Inflammatory macrophage treated with lipopolysaccharide for 1 hour (primary cell): ENCODE data around the gene CAMSAP1.

Source experiments
- DNase-seq, 2 donors: peaks; one replicate each; pipeline ENCODE4 v3.0.0-alpha.2; 2020 to 2022

CAMSAP1 gene

DNA sequence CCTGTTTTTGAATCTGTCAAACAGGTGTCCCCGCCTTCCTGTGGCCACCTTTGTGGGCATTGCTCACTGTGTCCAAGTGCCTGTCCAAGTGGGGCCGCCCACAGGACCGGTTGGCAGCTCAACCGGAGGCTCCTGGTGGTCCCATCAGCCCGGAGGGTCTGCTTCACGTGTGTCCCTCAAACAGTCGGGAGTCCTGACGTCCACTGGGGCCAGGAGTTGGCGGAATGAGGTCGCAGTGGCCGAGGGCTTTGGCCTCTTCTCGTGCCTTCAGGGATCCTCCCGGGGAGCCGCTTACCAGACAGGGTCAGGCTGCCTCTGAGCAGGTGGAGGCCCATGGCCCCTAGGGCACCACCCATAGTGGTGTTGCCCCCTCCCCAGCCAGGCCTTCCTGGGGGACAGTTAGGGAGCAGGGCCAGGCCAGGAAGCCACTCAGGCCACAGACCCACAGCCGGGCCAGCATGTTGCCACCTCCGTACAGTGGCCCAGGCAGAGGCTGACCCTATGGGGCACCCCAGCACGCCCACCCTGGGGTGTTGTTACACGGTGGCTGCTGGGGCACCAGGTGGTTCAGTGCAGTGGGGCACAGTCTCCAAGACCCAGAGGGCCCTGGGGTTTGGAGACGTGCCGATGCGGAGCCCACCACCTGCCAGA lies 135.8 kb downstream of the CAMSAP1 start:
- DNase-seq: no peak

DNA sequence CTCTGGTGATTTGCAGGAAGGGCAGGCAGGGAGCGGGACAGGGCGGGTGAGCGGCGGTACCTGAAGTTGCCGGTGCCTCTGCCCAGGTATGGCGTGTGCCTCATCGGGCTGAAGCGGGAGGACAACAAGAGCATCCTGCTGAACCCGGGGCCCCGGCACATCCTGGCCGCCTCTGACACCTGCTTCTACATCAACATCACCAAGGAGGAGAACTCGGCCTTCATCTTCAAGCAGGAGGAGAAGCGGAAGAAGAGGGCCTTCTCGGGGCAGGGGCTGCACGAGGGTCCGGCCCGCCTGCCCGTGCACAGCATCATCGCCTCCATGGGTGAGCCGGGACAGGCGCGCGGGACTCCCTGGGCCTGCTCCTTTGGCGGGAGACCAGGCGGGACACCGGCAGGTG lies 136.6 kb downstream of the CAMSAP1 start:
- DNase-seq: no peak

DNA sequence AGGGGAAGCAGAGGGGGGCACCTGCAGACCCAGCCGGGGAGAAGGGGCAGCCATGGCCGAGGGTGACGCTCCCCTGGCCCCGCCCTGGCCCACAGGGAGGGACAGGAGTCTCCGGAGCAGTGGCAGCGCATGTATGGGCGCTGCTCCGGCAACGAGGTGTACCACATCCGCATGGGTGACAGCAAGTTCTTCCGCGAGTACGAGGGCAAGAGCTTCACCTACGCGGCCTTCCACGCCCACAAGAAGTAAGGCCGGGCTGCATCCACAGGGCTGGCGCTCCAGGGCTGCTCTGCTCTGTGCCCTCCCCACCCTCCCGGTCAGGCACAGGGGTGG lies 137.2 kb downstream of the CAMSAP1 start:
- DNase-seq: no peak

DNA sequence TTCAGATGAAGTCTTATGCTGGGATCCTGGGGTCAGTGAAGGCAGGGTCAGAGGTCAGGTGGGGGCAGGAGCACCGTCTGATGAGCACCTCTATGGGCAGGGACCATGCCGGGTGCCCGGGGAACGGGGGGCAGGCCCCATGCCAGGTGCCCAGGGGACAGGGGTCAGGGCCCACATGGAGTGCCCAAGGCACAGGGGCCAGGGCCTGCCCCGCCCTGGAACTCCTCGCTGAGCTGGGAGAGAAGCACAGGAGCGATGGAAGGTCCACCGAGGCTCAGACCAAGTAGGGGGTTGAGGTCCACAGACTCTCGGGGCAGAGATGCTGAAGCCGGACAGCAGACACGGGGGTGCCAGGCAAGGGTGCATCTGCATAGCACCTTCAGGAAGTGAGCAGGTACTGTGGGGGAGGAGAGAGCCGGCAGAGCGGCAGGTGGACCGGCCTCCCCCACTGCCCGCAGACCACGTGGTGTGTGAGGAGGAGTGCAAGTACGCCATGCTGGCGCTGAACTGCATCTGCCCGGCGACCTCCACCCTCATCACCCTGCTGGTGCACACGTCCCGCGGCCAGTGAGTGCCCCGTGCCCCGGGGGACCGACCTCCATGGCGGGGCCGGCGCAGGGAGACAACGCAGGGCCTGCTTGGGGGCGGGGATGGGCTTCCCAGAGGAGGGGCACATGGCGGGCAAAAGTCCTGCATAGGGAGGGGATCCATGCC lies 137.7 kb downstream of the CAMSAP1 start:
- no peak for DNase-seq

DNA sequence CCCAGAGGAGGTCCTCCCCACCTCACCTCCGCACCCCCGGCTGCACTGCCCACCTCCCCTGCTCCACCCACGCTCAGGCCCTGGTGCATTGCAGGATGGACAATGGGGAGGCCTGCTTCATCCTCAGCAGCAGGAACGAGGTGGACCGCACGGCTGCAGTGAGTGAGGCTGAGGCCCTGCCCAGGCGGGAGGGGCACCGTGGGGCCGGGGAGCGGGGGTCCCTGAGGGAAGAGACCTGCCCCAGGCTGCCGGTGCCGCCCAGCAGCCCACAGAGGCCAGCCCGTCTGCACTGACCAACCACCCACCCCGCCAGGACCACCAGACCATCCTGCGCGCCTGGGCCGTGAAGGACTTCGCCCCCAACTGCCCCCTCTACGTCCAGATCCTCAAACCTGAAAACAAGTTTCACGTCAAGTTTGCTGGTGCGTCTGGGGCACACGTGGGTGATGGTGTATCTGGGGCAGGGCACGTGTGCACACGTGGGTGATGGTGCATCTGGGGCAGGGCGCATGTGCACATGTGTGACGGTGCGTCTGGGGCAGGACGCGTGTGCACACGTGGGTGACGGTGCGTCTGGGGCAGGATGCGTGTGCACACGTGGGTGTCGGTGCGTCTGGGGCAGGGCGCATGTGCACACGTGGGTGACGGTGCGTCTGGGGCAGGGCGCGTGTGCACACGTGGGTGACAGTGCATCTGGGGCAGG lies 138.7 kb downstream of the CAMSAP1 start:
- DNase-seq: no peak

DNA sequence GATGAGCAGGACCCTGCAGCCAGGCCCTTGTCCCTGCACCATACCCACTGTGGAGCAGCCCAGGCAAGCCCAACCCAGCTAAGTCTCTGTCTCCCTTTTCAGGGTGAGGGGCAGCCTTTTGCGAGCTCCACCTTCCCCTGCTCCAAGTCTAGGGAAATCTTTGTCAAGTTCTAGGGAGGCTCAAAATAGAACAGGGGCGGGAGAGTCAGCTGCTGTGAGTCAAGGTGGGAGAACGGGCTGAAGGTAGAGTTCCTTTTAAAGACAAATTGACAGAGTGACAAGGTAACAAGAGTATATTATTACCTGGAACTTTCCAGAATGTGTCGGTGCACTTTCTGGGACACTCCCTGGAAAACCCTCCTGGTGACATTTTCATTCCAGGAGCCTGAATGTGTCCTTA lies 140.6 kb downstream of the CAMSAP1 start:
- DNase-seq: no peak

DNA sequence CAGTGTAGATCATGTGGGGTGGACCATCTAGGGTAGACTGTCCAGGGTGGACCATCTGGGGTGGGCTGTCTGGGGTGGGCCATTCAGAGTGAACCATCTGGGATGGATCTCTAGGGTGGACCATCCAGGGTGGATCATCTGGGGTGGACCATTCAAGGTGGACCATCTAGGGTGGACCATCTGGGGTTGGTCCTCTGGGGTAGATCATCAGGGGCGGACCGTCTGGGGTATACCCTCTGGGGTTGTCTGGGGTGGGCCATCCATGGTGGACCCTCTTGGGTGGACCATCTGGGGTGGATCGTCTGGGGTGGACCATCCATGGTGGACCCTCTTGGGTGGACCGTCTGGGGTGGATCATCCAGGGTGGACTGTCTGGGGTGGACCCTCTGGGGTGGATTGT lies 141.1 kb downstream of the CAMSAP1 start:
- DNase-seq: no peak

DNA sequence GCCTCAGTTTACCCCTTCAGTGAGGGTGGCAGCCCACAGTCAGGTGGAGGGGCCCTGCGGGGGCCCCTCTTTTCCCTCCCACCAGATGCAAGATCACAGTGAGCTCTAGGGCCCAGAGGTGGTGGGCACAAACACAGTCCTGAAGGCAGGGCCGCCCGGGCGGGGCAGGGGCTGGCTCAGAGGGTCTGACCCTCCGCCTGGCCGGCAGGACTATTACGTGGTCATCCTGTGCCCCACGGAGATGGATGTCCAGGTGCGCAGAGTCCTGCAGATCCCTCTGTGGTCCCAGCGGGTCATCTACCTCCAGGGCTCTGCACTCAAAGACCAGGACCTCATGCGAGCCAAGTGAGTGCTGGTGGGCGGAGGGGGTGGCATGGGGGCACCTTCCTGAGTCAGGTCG lies 141.9 kb downstream of the CAMSAP1 start:
- no peak for DNase-seq

DNA sequence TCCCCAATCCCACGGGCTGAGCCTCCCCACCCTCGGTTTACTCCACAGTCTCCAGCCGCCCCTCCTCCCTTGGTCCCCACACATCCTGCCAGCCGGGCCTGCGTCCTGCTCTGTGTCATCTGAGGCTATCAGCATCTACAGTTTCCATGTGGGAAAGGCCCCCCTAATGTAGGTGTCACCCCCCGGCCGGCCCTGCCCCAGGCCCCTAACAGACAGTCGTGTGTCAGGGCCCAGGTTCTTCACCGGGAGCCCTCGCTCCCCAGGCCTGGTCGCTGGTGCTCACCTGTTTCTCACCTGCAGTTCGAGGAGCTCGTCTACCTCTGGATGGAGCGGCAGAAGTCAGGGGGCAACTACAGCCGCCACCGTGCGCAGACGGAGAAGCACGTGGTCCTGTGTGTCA lies 142.6 kb downstream of the CAMSAP1 start:
- no peak for DNase-seq

DNA sequence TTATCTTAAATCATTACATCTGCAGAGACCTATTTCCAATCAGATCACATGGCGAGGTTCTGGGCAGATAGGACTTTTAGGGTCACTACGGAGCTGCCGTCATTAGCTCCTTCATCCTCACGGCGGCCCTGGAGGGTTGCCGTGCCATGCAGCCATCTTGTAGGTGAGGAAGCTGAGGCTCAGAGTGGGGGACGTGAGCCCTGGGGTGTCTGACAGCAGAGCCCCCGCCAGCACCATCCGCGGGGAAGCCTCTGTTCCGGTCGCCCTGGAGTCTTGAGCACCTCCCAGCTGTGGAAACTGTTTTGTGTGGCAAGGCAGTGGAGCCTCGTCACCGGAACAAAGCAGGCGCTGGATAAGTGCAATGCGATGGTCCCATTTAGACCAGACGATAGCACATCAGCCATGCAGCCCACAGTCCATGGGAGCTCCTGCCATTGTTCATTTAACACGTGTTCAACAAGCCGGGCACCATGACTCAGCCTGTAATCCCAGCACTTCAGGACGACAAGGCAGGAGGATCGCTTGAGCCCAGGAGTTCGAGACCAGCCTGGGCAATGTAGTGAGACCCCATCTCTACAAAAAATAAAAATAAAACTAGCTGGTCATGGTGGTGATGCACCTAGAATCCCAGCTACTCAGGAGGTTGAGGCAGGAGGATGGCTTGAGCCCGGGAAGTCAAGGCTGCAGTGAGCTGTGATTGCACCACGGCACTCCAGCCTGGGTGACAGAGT lies 143.5 kb downstream of the CAMSAP1 start:
- DNase-seq: no peak

DNA sequence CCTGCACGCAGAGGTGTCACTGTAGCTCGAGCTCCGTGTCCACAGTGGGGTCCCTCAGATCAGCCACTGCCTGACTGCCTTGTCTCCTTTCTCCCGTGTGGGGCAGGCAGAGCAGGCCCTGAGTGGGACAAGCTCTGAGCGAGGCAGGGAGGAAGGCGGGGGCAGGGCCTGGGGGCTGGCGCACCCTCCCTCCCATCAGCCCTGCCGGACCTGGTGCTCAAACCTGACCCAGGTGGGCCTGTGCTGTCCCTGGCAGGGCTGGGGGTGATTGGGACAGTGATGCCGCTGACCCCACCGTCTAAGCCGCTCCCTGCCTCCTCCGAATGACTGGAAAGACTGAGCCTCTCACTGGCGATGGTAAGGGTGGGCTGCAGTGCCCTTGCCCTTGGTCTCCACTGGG lies 144.4 kb downstream of the CAMSAP1 start:
- no peak for DNase-seq

DNA sequence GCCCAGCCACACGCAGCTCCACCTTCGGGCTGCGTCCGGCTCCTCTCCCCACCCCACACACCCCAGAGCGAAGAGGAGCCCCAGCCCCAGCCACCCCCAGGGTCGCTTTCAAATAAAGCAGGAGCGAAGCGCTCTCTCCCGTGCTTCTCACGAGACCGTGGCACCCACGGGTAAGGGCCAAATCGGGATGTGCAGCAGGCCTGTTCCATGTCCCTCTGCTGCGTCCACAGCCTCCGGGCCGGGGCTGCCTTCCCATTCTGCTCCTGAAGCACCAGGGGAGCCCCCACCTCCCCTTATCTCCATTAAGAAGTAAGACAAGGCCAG lies 145.5 kb downstream of the CAMSAP1 start:
- DNase-seq: no peak

DNA sequence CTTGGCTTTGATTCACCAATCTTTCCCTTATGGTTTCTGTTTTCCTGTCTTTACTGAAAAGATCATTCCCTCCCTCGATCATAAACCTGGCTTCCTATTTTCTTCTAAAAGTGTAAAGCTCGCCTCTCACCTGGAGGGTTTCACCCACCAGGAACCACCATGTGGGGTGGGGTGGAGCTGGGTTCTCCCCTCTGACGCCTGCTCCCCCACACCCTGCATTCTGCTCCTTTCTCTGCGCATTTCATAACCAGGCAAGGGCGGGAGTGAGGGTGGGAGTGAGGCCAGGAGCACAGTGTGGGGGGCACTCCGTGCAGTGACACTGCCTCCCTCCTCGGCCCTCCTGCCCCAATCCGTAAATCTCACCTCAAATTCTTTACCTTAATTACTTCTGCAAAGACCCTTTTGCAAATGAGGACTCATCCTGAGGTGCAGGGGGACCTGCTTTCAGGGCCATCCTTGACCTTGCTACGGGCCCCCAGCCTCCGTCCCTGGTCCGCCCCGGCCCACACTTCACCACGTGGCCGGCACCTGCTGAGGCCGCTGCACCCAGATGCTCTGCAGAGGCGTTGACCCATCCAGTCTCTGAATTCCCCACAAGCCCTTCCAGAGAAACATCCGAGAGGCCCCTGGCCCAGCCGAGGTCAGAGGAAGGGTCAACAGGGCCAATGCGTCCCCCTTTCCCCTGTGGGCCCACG lies 146.0 kb downstream of the CAMSAP1 start:
- no peak for DNase-seq

DNA sequence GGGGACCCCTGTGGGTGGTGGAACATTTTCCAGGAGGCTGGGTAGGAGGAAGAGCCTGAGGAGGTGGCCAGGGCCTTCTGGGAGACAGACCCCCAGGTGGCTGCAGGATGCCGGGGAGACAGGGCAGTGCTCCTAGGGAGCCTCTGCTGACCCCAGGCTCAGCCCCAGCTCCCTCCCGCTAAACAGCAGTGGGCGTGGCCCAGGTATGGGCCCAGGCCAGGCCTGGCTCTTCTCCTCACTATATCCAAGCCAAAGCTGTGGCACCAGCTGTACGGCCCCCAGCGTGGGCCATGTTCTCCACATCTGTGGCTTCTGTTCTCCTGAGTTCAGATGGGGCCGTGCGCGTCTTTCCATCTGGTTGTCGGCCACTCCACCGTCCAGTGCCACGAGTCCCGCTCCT lies 146.9 kb downstream of the CAMSAP1 start:
- no peak for DNase-seq

DNA sequence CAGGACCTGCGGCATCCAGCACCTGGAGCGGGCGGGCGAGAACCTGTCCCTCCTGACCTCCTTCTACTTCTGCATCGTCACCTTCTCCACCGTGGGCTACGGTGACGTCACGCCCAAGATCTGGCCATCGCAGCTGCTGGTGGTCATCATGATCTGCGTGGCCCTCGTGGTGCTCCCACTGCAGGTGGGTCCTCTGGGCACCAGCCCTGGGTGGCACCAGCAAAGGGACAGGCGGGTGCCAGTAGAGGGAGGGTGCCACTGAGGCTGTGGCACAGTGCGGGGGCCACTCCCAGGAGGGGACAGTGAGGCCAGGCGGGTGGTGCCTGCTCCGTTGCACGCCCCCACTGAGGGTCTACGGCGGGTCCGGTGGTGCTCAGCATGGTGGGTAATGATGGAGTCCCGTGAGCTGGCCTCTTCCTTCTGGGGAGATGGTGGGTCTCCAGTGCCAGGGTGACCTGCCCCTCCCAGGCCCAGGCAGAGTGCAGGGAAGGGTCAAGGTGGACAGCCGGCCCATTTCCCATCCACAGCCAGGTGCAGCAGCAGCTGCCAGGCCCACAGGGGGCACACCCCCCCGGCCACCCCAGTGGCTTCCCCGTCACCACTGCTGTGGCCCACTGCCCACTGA lies 147.6 kb downstream of the CAMSAP1 start:
- DNase-seq: no peak

DNA sequence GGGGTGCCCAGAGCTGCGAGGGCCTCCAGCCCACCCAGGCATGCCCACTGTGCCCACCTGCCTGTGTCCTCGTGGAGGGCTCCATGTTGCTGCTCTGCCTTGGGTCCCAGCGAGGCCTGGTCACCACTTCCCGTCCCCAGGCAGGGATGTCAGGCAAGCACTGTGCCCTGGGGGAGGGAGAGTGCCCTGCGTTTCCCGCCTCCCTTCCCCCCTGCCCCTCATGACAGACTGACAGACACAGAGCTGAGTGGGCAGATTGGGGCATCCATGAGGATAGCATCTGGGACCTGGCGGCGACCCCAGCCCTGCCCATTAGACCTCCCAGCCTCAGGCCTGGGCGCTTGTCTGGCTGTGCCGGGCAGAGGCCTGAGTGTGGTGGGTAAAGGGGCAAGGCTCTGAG lies 148.5 kb downstream of the CAMSAP1 start:
- no peak for DNase-seq
